Body of pancreas (tissue), 4 donors: ENCODE data around the gene PDGFRA. TPM values are rescaled to one million over a fixed set of nuclear protein-coding genes. Genes with fewer than 3 reads are reported as not detected.

Experiments
- ATAC-seq: fragments of 150-250 bp; one replicate; pipeline ENCODE4 v1.9.1; 2016
- DNase-seq, 4 donors: peaks; one replicate each; pipeline ENCODE4 v3.0.0-alpha.2; 2019
- H3K27ac ChIP-seq, 4 donors: fragments of 200-600 bp; sonication (generic); 1 replicate in 3 of 4; 2 replicates in 1 of 4; pipeline versions ENCODE4 v1.5.1 to v1.6.1; 2016 to 2019; ENCODE audit warnings: mild to moderate bottlenecking in 1 of 4, mixed read lengths in 1 of 4, moderate library complexity in 1 of 4
- H3K27me3 ChIP-seq, 2 donors: fragments of 200-600 bp; sonication (generic); one replicate each; pipeline ENCODE4 v1.6.0; 2016; ENCODE audit warnings: mild to moderate bottlenecking in 1 of 2
- H3K36me3 ChIP-seq, 2 donors: fragments of 200-600 bp; sonication (generic); replicated peaks in 1 of 2; 2 replicates each; pipeline ENCODE4 v1.5.1; 2016; ENCODE audit warnings: low read depth in 2 of 2; ENCODE audit not compliant: insufficient read depth in 1 of 2
- H3K4me1 ChIP-seq: fragments of 200-600 bp; sonication (generic); one replicate; pipeline ENCODE4 v1.6.0; 2016
- H3K4me3 ChIP-seq, 2 donors: fragments of 200-600 bp; sonication (generic); 1 replicate in 1 of 2; 2 replicates in 1 of 2; pipeline ENCODE4 v1.5.1; 2016 to 2019
- H3K9me3 ChIP-seq, 3 donors: fragments of 200-600 bp; sonication (generic); 1 replicate in 2 of 3; 2 replicates in 1 of 3; pipeline ENCODE4 v1.5.1; 2016
- POLR2A ChIP-seq, 3 donors: fragments of 450-650 bp; IDR thresholded peaks; one replicate each; pipeline ENCODE4 v1.6.1; 2016; ENCODE audit warnings: antibody characterized with exemption in 3 of 3, mild to moderate bottlenecking in 2 of 3
- WGBS, 2 donors: methylation state at CpG; one replicate each; pipeline ENCODE4 v1.1.5; 2017; 5-methylcytosine and 5-hydroxymethylcytosine counted together
- intact Hi-C: fragments of 100-400 bp; cut with DNase I; formaldehyde crosslinking; loops from one replicate; pipeline ENCODE4 v1.15.1; 2023
- total RNA-seq, 2 donors: library from RNA; depleted of rRNA; stranded (reverse); fragments of >200 nt; gene quantifications; one replicate each; pipeline ENCODE4 v1.1.0, GENCODE V29; 2016
- TF ChIP-seq, protein P1 (sequence below), 7 experiments: fragments of 450-650 bp in 4 of 7; fragments of 200-600 bp in 3 of 7; sonication (generic) in 3 of 7; IDR thresholded peaks; one replicate each; pipeline ENCODE4 v1.5.1; 2016 to 2019; ENCODE audit warnings: antibody characterized with exemption in 7 of 7

Gene PDGFRA
- total RNA-seq, 2 donors from 2014 or later, result 54.4 to 56.0 TPM

DNA sequence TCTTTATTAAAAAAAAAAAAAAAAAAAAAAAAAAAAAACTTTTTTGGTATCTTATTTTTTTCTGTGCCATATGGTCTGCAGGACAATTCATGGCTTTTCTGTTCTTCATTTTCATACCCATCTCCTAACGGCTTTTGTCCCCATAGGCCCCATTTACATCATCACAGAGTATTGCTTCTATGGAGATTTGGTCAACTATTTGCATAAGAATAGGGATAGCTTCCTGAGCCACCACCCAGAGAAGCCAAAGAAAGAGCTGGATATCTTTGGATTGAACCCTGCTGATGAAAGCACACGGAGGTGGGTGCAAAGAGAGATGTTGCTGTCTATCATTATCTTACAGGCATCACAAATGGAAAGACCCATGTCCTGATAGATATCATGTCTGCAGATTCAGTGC, 49.1 kb downstream of the PDGFRA start:
- ATAC-seq, result no peak
- intact Hi-C loops, result no loop called here
- Histone ChIP-seq H3K27me3 (no peaks in the 10 kb centered on the region), H3K36me3 (no peaks in the 10 kb centered on the region), H3K9me3 (no peaks in the 10 kb centered on the region), H3K4me1 (peaks cover 39% of the 10 kb centered on the region), H3K4me3 (no peak overlapping the region), H3K27ac (peak overlapping the region in 1 of 4 donors; percentile 37)
- no peak for DNase-seq
- no peak for TF ChIP-seq POLR2A (IDR thresholded peaks at IDR 0.05)
- 70 to 98% methylated on average over 2 of the region's 2 CpGs for WGBS, 2 donors

DNA sequence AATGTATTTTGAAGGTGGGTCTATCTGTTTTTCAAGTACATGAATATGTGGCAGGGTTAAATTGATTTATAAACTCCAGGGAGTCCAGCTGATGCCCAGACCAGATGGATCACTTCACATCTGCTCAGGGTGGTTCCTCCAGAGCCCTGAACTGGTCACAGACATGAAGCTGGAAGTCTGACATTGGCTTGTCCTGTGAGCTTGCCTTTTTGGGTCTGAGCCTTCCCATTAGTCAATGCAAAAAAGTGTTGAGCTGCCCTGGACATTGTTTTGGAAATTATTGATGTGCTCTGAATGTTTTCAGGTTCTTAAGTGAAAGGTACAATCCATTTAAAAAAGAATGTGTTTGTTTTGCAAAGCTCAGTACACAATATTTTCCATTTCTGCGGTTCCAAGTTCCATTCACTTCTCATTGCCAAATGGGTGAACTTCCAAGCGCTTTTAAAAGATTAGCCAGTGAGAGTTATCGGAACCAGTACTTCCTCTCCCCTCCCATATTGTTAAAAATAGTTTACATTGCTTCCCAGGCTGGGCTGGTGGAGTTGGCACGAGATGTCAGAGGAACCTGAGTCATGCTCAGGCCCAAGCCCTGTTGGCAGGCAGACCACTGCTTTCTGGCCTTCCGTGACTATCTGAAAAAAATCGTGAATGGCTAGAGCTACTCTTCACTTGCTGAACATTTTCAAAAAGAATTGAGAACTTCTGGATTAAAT, 52.1 kb downstream of the PDGFRA start:
- Histone ChIP-seq H3K4me1 (peaks cover 39% of the 10 kb centered on the region), H3K27me3 (no peaks in the 10 kb centered on the region), H3K4me3 (no peak overlapping the region), H3K27ac (peak overlapping the region; percentile 62 to 86 (median 67)), H3K36me3 (no peaks in the 10 kb centered on the region), H3K9me3 (no peaks in the 10 kb centered on the region)
- intact Hi-C loops, result no loop called here
- TF ChIP-seq, protein P1, sequence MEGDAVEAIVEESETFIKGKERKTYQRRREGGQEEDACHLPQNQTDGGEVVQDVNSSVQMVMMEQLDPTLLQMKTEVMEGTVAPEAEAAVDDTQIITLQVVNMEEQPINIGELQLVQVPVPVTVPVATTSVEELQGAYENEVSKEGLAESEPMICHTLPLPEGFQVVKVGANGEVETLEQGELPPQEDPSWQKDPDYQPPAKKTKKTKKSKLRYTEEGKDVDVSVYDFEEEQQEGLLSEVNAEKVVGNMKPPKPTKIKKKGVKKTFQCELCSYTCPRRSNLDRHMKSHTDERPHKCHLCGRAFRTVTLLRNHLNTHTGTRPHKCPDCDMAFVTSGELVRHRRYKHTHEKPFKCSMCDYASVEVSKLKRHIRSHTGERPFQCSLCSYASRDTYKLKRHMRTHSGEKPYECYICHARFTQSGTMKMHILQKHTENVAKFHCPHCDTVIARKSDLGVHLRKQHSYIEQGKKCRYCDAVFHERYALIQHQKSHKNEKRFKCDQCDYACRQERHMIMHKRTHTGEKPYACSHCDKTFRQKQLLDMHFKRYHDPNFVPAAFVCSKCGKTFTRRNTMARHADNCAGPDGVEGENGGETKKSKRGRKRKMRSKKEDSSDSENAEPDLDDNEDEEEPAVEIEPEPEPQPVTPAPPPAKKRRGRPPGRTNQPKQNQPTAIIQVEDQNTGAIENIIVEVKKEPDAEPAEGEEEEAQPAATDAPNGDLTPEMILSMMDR (IDR thresholded peaks at IDR 0.05), result no peak
- whole genome bisulfite sequencing, 2 donors, result 7 to 9% methylated on average over 6 of the region's 6 CpGs
- DNase-seq, result peak; percentile 80 to 95 (median 90)
- ATAC-seq, result peak; percentile 96

DNA sequence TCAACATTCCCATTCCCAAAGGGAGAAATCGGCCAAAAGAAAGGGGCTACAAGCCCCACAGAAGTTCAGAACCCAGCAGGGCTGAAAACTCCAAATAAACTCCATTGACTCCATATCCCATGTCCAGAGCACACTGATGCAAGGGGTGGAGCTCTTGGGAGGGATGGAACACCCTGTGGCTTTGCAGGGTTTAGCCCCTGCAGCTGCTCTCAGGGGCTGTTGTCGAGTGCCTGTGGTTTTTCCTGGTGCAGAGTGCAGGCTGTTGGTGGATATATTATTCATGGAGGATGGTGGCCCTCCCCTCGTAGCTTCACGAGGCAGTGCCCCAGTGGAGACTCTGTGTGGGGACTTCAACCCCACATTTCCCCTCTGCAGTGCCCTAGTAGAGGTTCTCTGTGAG, 53.7 kb downstream of the PDGFRA start:
- no peak overlapping the region for H3K27ac ChIP-seq
- no peak for TF ChIP-seq POLR2A (IDR thresholded peaks at IDR 0.05)
- TF ChIP-seq, protein P1 (IDR thresholded peaks at IDR 0.05), result no peak
- WGBS, 2 donors, result 76 to 88% methylated on average over 4 of the region's 4 CpGs

DNA sequence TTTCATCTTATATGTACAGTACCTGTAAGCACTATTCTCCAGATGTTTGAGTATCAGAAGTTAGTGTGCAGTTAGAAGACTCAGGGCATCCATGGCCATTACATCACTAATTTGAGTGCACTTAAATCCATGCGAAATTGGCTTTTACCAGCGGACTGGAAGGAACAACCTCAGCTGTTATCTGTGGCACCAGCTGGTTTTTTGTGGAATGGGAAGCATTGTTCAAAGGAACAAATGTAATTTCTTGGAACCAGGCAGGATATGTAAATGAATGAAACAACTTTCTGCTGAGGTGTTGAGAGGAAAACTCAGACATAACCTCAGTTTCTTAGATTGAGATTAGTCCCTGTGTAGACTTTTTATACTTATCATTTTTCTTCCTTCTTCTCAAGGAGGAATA, 60.2 kb downstream of the PDGFRA start:
- H3K36me3 ChIP-seq, result no peaks in the 10 kb centered on the region
- no peak for TF ChIP-seq POLR2A (IDR thresholded peaks at IDR 0.05)
- TF ChIP-seq, protein P1 (IDR thresholded peaks at IDR 0.05), result no peak
- H3K27me3 ChIP-seq, result no peaks in the 10 kb centered on the region
- DNase-seq (no peak), ATAC-seq (no peak)
- no peak overlapping the region for H3K4me3 ChIP-seq
- H3K4me1 ChIP-seq, result no peaks in the 10 kb centered on the region
- H3K27ac ChIP-seq, result no peak overlapping the region
- intact Hi-C loops, result no loop called here
- 74 to 80% methylated on average over 2 of the region's 2 CpGs for WGBS, 2 donors
- no peaks in the 10 kb centered on the region for H3K9me3 ChIP-seq

More for the DNA sequence above, 53.7 kb downstream of the PDGFRA start:
- Histone ChIP-seq H3K27me3 (no peaks in the 10 kb centered on the region), H3K4me1 (peaks cover 26% of the 10 kb centered on the region), H3K36me3 (no peaks in the 10 kb centered on the region), H3K4me3 (no peak overlapping the region), H3K9me3 (no peaks in the 10 kb centered on the region)
- DNase-seq (no peak), ATAC-seq (no peak)
- intact Hi-C loops, result no loop called here

DNA sequence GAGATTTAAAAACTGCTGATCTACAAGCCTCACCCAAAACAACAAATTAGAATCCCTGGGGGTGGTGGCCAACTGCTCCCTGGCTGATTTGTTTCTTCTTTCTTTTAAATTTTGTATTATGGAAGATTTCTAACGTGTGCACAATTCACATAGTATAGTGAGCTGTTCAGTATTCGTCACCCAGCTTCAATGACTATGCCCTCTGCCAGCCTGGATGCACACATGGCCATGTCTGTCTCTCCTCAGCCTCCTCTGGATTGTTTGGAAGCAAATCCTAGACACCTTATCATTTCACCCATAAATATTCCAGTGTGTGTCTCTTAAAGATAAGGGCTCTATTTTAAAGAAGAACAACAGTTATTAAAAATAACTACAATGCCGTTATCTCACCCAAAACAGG, 61.9 kb downstream of the PDGFRA start:
- H3K27ac ChIP-seq, result no peak overlapping the region
- DNase-seq (no peak), ATAC-seq (no peak)
- no peak overlapping the region for H3K4me3 ChIP-seq
- no peaks in the 10 kb centered on the region for H3K4me1 ChIP-seq
- no peaks in the 10 kb centered on the region for H3K27me3 ChIP-seq
- H3K9me3 ChIP-seq, result no peaks in the 10 kb centered on the region
- intact Hi-C loops, result no loop called here
- H3K36me3 ChIP-seq, result no peaks in the 10 kb centered on the region
- WGBS, 2 donors, result 64 to 79% methylated on average over 3 of the region's 3 CpGs
- TF ChIP-seq POLR2A (IDR thresholded peaks at IDR 0.05), result no peak
- TF ChIP-seq, protein P1 (IDR thresholded peaks at IDR 0.05), result no peak
